ENCODE results near the gene CUL7.

CUL7 gene

DNA sequence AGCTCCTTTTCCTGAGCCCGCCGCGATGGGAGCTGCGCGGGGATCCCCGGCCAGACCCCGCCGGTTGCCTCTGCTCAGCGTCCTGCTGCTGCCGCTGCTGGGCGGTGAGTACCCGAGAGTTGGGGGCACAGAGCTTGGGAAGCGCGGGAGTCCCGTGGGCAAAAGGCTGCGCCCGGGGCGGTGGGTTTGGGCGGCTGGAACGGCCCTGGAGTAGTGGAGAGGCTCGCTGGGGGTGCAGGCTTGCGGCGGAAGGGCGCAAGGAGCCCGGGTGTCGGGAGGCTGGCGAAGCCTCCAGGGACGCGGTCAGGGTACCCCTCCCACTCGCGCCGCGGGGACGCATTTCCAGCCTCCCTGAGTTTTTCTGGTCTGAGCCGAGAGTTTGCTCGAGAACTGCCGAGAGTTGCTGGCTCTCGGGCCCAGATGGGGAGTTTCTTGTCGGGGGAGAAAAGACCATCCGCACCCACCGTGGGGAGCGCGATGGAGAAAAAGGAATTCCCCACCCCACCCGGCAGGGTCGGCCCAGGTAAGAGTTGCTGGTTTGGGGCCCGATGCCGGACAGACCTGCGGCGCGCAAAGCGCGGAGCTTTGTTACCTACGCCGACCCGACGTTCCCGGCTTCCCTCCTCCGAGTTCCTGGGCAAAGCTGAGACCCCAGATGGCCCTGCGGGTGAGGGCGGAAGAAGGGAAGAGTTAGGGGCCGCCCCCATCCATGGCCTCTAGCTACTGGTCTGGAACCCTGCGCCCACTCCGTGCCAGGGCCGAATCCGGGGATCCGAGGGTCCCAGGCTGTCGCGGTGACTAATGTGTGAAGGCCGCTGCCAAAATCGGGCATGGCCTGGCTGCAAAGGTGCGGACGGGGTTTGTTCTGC lies 23.0 kb upstream of the CUL7 start:
- peak; percentile 64 for DNase-seq

DNA sequence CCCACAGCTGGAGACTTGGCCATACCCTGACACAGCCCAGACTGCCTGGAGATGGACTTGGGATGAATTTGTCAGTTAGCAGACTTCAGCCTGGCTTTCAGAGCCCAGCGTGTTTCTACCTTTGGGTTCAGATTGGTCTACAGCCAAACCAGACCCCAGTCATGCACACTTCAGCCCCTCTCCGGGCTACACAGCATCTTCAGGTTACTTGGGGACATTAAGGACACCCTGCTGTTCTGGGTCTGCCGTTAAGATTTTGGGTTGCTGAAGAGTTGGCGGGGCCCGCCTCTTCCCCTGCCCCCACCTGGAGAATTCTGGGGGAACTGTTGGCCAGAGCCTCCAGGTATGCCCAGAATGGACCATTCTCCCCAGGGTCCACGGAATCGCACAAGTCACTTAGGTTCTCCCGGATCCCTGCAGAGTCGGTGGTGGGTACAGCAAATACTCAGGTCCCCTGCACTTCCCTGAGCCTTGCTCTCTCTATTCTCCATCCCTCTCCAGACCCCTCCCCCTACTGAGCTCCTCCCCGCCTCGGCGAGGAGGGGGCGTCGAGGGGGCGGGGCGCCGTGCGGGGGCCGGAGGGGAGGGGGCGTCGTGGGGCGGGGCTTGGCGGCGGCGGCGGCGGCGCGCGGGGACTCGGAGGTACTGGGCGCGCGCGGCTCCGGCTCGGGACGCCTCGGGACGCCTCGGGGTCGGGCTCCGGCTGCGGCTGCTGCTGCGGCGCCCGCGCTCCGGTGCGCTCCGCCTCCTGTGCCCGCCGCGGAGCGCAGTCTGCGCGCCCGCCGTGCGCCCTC lies 22.2 kb upstream of the CUL7 start, which contains the start of gene PTK7:
PTK7 (plus strand) TSS at position 645 of the 794 bp plus-strand sequence. CDS start 175 bp downstream, outside the sequence.
- no peak for DNase-seq

DNA sequence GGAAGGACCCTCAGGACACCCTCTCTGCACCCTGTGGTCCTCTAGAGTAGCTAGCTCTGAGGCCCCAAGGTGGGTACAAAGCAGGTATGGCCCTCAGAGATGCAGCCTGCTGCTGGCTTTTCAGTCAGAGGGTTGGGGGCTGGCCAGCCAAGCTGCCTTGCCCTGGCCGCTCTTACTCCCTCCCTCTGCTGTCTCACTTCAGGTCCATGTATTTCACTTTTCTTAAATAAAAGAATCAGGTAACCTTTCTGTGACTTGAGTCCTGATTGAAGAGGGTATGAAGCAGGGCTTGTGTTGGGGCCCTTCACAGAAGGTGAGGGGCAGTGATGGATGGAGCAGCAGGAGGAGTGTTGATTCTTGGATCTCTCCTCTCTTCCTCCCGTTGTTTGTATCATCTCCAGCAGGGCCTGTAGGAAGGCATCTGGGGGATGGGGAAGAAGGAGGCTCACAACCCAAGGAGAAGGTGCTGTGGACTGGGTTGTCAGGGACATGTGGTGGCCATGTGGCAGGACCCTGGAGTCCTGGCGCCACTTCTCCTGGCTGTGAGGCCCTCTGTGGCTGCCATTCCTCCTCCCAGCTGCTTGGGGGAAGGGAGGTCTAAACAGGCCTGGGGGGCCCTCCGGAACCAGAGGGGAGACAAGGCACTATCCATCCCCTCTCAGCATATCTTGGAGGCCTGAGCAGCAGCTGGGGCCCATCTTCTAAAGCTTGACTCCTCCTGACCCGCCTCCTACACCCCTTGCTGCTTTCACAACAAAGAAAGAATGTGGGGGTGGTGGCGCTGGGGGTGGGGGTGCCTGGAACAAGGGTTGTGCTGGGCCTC lies 21.4 kb upstream of the CUL7 start:
- DNase-seq: no peak

DNA sequence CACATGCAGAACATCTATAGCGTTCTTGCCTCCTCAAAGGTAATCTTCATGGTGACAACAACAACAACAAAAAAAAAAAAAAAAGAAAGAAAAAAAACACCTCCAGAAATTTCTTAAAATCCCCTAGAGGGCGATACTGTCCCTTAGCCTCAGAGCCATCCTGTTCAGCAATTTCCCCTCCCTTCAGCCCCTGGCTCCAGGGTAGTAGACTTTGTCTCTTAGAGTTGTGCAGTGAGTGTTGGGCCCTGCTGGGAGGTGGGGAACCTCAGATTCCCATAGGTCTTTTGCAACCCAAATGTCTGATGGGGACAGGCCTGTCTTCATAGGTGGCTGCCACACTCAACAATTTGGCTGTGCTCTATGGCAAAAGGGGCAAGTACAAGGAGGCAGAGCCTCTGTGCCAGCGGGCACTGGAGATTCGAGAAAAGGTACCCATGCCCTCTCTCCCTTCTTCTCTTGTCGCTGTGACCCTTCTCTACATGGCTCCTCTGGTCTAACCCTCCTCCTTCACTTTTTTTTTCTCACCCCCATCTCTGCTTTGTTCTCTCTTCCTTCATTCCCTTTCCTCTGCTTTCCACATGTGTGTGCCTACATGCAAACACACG lies 16.5 kb upstream of the CUL7 start:
- DNase-seq: no peak

DNA sequence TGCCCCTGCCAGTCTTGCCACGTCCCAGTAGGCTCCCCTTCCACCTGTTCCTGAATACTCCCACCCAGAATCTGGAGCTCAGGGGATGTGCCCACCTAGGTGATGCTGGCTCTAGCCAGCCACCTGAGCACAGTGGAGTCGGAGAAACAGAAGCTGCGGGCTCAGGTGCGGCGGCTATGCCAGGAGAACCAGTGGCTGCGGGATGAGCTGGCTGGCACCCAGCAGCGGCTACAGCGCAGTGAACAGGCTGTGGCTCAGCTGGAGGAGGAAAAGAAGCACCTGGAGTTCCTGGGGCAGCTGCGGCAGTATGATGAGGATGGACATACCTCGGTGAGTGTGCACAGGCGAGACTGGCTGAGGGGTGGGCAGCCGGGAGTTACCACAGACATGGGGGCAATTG lies 9.2 kb upstream of the CUL7 start:
- DNase-seq: no peak

DNA sequence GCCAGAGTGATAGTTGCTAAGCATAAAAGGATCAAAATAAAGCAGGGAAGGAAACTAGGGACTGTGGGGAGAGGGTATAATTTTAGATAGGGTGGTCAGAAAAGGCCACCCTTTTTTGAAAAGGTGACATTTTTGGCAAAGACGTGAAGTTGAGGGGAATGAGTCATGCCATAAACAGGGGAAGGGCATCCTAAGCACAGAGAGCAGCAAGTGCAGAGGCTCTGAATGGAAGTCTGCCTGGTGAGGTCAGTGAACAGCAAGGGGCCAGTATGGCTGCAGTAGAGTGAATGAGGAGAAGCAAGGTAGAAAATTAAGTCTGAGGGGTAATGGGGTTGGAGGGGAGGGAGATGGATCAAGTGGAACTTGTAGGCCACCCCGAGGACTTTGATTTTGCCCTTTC lies 8.2 kb upstream of the CUL7 start:
- DNase-seq: no peak

DNA sequence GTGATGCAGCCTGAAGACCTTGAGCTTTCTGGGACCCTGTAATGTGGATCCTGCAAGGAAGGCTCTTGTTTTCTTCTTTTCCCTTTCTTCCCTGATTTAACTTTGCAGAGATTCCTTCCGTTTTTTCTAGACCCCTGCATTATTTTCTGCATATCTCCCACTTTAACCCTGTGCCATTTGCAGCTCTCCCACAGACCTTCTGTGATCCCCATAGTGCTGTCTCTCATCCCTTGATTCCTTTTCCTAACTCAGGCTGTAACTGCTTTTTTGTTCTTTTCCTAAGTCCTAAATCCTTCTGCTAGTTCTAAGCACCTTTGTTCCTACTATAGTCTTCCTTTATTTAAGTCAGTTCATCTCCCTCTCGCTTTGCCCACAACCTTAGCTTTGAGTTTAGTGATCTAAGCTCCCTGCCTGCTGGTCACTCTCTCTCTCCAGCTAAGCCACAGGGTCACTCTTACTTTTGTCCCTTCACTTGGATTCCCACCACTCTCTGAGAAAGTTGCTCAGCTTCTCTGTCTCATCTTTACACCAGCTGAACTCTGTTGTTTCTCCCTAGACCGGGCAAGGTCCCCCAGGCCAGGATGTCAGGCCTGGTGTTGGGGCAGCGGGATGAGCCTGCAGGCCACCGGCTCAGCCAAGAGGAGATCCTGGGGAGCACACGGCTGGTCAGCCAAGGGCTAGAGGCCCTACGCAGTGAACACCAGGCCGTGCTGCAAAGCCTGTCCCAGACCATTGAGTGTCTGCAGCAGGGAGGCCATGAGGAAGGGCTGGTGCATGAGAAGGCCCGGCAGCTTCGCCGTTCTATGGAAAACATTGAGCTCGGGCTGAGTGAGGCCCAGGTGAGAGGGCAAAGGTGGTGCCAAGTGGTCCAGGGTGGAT lies 7.3 kb upstream of the CUL7 start:
- no peak for DNase-seq

DNA sequence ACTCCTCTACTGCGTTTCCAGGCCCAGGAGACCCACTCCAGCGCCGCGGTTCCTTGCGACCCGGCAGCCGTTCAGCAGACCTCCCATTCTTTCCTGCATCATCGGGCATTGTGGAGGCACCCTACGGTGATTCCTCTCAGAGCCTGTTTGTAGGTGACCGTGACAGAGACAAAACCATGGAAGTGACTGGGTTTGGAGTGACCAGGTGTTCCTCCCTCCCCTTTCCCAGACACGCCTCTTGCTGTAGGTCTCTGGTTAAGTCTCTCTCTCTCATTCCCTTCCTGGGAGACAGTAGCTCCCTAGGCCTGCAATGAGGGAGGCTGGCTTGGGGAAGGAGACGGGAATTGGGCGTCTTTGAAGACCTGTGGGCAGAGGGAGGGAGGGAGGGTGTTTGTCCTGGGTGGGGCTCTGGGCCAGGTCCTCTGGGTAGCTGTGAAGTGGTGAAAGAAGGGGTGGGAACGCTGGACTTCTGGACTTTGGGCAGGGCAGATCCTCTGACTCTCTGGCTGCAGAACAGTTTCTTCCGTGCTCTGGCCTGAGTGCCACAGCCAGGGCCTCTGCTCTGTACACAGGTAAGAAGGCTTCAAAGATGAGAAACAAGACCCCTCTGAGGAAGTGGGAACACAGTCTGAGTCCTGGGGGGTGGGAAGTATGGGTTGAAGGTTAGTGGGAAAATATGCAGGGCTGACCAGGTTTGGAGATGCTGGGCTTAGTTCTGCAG lies 6.5 kb upstream of the CUL7 start:
- DNase-seq: no peak

DNA sequence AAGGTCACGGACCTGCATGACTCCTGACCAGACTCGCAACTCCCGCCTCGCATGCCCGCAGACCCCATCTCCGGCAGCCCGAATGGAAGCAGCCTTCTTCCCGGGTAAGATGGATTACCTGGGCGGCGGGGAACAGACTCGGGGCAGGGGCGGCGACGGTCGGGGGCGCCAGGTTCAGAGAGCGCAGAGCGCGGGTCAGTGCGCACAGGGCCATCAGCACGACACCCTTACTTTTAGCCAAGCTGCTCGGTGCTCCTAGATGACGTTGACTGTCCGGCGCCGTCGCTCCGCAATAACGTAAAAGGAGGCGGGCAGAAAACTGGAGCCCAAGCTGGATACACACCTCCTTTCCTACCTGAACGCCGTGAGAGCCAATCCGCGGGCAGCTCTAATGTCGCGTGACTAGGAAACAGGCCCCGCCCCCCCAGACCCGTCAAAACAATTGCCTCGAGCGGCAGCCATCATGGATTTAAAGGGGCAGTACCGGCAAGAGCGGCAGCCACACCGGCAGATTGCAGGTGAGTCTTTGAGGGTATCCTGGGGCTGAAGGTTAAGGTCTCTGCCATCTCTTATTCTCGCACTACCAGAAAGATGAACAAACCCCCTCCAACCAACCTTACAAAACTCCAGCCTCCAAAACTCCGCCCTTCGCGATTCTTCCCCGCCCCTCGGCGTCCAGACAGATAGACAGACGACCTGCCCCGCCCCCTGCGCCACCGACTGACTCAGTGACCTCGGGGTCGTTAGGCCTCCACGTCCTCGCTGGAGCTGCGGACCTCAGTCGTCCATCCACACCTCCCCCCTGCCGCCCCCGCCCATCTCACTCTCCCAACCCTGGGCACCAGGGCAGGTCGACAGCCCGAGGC lies 5.8 kb upstream of the CUL7 start, which contains the start of the genes KLC4 and MRPL2:
KLC4 (plus strand) TSS at position 464 of the 866 bp plus-strand sequence. CDS start 1,705 bp downstream, outside the sequence.
MRPL2 (minus strand) TSS at position 267 of the 866 bp plus-strand sequence; CDS start at position 214, 53 bp downstream.
- DNase-seq: peak; percentile 97

DNA sequence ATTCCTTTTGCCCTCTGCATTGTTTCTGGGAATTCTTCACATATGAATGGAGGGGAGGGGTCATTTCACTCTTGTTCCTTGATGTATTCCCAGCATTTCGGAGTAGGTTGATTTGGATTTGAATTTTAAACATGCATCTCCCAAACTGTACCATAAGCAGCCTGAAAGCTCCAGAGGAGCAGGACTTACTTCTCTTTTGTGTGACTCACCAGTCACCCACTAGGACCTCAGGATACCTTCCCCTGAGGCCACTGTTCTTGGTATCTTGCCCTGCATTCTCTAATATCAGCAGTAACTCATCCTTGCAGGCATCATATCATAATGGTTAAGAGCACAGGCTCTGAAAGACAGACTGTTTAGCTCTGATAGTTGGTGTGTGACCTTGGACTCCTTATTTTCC lies 4.9 kb upstream of the CUL7 start:
- DNase-seq: no peak

DNA sequence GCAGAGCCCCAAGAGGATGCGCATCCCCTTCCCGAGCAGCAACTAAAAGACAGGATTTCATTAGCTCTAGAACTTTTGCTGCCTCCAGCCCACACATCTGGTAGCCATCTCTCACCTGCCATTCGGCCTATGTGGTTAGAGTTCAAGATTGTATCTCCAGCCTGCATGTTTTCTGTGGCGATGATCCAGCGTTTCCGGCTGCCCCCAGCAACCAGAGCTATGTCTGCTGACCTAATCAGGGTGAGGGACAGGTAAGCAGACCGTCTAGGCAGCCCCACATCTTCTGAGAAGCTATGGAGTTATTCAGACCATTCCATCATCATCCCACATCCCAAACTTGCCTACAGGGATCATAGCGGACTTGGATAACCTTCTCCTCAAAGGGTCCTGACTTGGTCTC lies 2.3 kb upstream of the CUL7 start:
- no peak for DNase-seq

DNA sequence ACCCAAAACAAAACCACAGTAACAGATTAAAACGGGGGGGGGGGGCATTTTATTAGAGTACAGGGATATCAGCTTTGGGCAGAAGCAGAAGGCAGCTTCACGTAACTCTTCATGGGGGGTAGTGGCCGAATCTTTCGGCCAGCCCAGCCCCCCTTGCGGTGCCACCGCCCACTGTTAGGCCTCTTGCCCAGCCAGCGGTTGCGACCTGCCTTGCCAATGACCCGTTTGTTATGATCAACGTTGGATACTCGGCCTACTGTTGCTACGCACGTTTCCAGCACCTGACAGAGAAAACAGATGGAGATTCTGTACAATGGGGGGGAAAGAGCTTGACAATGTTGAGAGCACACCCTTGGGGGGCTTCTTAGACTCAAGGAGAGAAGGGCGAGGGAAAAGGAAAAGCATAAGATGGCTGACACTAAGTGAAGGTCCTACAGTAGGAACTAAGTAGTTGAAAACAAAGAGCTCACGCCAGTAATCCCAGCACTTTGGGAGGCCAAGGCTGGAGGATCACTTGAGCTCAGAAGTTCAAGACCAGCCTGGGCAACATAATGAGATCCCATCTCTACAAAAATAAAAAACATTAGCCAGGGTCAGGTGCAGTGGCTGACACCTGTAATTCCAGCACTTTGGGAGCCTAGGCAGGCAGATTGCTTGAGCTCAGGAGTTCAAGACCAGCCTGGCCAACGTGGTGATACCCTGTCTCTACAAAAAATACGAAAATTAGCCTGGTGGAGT lies 724 bp upstream of the CUL7 start:
- no peak for DNase-seq

DNA sequence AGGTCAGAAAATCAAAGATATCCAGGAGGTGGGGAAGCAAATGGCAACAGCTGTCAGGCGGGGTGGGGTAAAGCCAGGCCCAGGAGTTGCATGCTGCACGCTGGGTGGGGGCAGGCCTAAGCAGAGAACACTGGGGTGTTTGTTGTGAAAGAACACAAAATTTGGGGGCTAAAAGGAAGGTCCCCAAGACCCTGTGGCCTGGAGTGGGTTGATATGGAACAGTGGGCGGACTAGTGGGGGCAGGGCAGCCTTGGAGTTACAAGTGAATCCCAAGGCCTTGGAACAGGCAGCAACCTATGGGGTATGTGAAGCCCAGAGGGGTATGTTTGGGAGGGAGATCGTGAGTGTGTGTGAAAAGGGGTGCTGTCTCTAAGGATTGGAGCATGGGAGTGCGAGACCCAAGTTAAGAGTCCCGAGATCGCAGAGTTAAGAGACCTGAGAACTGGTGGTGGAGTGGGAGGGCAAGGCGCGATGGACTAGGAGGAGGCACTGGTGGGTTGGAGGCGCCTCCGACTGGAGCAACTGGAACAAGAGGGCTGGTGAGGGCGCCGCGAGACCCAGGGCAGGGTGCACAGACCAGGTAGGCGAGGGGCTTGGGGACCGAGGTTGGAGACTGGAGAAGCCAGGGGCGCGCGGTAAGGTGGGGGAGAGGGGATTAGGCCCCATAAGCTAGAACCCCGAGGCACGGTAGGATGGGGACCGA lies 658 bp downstream of the CUL7 start:
- no peak for DNase-seq

DNA sequence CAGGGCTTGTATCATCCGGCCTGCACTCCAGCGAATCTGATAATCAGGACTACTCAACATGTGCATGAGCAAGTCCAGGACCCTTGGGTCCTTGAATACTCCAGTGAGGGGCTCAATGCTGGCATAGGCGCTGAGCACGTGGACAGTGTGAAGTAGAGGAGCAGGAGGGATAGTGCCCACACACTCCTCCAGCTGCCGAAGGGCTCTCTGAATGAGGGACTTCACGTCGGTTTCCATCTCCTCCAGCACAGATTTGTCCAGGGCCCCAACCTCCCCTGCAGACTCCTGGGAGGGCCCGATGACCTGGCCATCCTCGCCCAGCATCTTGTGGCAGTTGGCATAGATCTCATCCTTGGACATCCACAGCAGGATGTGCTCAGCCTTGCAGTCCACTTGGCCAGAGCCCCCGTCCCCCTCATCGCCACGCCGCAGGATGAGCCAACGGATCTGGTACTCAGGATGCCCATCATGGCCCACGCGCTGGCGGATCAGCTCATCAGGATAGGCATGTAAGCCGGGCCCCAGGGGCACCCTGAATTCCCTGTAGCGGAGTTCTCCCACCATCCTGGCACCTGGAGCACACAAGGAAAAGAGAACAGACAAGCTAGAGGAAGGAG lies 1.3 kb downstream of the CUL7 start:
- no peak for DNase-seq

DNA sequence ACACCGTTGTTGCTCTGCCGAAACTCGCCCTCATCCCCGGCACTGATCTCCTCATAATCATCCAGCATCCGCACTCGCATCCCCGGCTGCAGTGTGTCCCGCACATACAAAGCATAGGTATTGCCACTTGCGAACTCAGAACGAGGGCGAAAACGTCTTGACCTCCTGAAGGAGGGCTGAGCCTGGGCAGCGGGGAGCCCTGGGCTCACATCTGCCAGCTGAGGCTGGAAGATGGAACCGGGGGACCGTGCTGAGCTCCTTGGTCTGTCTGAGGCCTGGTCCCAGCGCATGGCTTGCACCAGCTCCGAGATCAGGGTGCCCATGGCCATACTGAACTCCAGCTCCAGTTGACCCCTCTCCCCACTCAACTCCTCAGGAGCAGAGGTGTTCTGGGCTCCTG lies 2.7 kb downstream of the CUL7 start:
- no peak for DNase-seq

DNA sequence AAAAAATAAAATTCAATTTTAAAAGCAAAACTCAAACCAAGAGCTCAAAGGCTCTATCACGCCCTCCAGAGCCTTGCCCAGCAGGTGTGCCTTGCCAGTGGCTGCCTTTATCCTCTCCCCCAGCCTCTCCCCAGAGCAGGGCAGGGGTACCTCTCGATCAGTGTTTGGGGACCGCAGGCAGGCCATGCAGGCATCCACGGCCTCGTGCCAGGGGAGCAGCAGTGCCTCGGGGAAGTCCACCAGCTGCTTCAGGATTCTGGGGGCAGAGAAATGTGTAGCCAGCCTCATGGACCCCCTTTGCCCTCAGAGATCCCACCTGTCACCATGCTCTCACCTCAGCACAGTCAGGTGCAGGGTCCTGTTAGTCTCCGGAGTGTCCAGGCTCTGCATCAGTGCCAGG lies 5.7 kb downstream of the CUL7 start:
- DNase-seq: no peak

DNA sequence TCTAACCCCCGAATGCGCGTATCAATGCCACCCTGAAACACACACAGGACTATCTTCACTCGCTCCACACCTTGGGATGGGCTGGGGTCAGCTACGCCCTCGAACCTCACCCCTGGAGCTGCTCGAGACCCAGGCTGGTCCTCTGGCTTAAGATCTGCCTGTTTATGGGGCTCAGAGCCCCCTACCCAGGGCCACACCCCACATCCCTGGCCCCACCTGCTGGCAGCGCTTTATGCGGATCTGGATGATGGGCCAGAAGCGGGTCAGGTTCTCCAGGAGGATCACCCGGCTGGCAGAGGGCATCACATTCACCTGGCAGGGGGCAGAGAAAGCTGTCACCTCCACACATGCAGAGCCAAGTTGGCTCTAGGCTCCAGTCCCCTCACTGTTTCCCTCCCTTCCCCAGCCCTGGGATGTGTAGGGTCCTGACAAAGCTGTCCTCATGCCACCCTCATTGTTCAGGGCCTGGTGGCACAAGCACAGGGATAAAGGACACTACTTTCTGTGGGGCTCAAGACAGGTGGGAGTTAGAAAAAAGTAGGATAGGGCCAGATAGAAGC lies 8.2 kb downstream of the CUL7 start:
- DNase-seq: no peak

DNA sequence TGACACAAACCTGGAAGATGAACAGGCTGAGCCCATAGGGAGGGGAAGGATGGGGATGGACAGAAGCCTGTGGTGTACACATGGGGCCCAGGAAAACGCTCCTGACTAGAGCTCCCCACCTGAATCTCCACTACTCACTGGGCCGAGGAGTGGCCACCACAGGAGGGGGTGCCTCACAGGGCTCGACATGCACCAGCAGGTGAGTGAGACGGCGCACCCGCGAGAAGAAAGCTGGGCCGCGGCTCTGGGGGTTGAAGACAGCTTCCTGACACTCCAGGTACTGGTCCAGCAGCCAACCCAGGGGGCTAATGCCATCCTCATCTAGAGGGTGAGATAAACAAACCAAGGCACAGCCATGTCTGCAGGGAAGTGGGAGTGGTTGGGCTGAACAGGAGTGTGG lies 10.3 kb downstream of the CUL7 start:
- no peak for DNase-seq

Measured in activated CD8-positive, alpha-beta memory T cell treated with anti-CD3 and anti-CD28 coated beads, Interleukin-2, amount 50 U/mL, for 48 hours (primary cell).